ENCODE measurements around the gene TRNT1. TPM values are rescaled to one million over a fixed set of nuclear protein-coding genes. Genes with fewer than 3 reads are reported as not detected.
A peak's percentile ranks its signal among the peaks of the same experiment; 100 is the strongest.

TRNT1 gene
- 16.9 and 23.6 TPM in 2 replicates for total RNA-seq (2014; rRNA removed; shearing (Covaris generic))

- peak; percentile 95 for DNase-seq (ENCODE audit: low spot score)
Measured at GRCh38 chr3:3126477-3127431, at the start of gene TRNT1. TRNT1 (plus strand) TSS chr3:3126940; CDS start chr3:3129041, 2,101 bp downstream.

DNA sequence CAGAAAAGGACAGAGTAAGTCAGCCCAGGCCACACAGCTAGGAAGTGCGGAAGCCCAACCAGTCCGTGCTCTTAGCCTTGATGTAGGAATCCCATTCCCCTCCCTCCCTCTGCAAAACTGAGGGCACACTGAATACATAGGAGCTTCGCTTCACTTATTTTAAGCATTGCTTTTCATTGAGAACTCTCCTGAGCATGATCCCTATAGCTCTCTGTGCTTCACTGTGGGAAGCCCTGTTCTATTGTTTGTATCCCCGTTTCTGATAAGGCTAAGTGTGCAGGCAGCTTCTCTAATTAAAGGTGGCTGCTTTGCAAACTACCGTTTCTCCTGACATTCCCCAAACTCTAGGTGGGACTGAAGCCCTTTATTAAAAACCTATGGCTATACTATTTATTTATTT lies 46.4 kb upstream of the TRNT1 start:
- DNase-seq (ENCODE audit: low spot score), result no peak

- DNase-seq (ENCODE audit: low spot score), result no peak
Measured at GRCh38 chr3:3081381-3082233, 45.1 kb upstream of the TRNT1 start.

GRCh38 chr3:3082234-3082924 lies 44.4 kb upstream of the TRNT1 start:
- no peak for DNase-seq (ENCODE audit: low spot score)

DNA sequence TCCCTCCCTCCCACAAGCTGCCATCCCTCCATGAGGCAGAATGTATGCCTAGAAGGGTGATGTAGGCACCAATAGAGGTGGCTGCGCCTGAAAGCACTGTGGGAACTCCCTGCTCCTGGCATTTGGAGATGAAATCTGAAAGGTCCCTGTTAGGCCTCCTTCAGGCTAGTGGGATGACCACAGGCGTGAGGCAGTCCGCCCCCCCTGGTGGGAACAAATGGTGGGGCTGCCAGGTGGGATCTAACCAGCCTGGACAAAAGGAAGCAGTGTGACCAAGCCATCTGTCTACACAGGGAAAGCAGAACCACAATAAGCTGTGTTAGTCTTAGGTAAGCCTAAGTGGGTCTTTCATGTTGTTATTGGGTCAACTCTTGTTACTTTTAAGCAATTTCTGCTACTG lies 41.9 kb upstream of the TRNT1 start:
- DNase-seq (ENCODE audit: low spot score), result no peak

- DNase-seq (ENCODE audit: low spot score), result no peak
Measured at GRCh38 chr3:3085782-3086181, 41.0 kb upstream of the TRNT1 start.

- no peak for DNase-seq (ENCODE audit: low spot score)
Measured at GRCh38 chr3:3086239-3086638, 40.5 kb upstream of the TRNT1 start.

DNA sequence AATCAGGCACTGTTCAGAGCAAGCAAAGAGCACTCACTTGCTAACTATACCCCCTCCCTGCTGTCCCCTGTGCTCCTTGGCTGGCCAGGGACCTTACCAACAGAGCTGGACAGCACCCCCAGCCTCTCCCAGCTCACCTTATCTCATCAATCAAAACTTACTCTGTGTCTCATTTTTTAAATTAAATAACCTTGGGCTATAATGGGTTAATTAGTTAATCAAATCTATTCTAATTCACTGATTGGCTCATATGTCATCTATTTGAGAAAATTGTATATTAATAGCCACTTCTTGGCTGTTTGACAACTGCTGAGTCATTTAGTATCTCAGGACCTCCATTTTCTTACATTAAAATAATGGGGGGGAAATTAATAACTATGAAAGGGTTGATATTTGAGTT lies 39.5 kb upstream of the TRNT1 start:
- DNase-seq (ENCODE audit: low spot score), result no peak

GRCh38 chr3:3087716-3088465 lies 38.8 kb upstream of the TRNT1 start:
- no peak for DNase-seq (ENCODE audit: low spot score)

GRCh38 chr3:3089017-3089416 lies 37.7 kb upstream of the TRNT1 start:
- no peak for DNase-seq (ENCODE audit: low spot score)

DNA sequence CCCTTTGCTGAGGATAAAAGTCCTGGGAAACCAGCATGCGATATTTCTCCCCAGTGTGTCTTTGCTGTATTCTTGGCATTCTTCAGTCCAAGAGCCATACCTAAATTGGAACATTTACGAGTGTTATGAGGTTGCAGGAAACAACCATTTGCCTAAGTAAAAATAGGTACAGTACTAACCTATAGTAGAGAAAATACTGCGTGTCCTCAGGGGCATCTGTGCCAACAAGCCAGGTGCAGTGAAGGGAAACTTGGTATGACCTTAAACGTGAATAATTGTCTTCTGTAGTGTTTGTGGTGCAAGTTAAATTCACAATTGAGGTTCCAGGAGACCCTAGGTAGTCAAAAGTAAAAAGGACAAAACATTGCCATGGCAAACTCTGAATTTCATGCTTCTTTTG lies 28.8 kb upstream of the TRNT1 start:
- no peak for DNase-seq (ENCODE audit: low spot score)

GRCh38 chr3:3101660-3102458 lies 24.9 kb upstream of the TRNT1 start:
- DNase-seq (ENCODE audit: low spot score), result no peak

DNA sequence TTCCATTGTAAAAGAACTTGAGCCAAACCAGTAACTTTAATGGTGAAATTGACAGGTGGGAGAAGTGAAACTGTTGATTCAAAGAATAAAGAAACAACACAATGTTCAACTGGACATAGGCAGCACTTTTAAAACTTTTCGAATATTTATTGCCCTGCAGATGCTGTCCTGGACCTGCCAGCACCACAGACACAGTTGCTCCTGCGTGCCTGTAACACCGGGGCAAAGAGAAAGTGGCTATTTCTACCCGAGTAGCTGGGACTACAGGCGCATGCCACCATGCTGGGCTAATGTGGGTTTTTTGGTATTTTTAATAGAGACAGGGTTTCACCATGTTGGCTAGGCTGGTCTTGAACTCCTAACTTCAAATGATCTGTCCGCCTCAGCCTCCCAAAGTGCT lies 24.0 kb upstream of the TRNT1 start:
- no peak for DNase-seq (ENCODE audit: low spot score)

GRCh38 chr3:3105246-3105645 lies 21.5 kb upstream of the TRNT1 start:
- DNase-seq (ENCODE audit: low spot score), result no peak

DNA sequence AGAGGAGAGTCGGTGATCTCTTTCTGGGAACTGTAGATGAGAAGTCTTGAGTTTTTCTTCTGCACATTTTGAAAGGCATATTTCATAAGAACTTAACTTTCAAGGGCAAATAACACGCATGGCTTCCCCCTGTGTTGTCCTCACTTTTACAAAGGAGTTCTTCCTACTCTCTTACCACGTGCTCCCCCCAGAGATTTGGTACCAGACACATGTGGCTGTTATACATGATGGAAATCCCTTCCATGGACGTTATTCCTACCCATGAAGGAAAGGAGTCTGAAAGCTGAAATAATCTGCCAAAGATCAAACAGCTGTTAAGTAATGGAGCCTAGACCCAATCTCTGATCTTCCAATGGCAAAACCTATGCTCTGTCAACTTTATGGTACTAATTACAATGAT lies 20.9 kb upstream of the TRNT1 start:
- no peak for DNase-seq (ENCODE audit: low spot score)

- DNase-seq (ENCODE audit: low spot score), result no peak
Measured at GRCh38 chr3:3107181-3107580, 19.6 kb upstream of the TRNT1 start.

DNA sequence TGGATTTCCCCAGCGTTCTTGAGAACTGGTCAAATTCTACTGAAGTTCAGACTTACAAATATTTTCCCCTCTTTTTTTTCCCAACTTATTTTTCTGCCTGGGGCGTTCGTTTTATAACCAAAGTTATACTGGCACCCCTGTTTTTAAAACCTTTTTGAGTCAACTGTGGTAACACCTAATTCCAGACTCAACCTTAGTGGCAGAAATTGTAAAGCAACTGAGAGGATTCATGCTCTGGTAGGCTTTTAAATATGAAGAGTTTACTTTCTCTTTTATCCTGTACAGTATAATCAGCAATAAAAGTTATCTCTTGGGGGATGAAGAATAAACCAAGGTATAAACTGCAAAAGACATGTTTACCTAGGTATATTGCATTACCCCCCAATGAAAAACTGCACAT lies 18.9 kb upstream of the TRNT1 start:
- no peak for DNase-seq (ENCODE audit: low spot score)

DNA sequence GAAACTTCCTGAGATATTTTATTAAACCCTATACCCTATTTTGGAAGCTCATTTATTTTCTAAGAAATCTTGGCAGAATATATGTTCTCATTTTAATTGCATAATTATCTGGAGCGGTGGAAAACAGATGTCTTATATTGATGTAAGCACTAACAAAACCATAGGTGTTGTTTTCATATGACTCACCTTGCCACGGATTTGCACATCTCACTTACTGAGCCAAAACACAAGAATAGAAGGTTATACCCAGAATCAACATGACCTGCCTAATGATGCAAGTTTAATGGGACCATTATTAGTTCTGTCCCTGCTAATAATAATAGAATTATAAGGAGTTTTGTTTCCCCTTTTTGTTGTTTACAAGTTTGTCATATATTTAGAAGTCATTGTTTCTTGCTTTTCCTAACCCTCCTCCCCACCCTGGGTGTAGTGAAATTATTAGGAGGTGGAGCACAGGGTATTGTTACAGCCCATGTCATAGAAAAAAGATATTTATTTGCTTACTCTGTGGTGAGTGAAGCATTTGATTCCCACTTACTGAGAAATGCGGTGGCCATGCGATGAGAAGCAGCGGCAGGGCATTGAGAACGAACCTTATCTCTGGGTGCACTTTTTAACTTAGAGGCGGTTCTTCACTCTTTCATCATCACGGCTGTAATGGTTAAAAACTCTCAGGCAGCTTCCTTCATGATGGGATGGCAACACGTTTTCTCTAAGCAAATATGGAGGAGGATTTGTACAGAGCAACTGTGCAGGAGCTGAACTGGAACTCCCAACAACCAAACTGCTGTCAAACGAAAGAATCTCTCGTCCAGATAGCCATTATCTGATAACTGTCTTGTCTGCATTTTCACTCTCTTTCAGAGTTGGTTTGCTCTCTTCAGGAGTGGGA lies 17.1 kb upstream of the TRNT1 start:
- no peak for DNase-seq (ENCODE audit: low spot score)

- DNase-seq (ENCODE audit: low spot score), result peak; percentile 44
Measured at GRCh38 chr3:3110299-3110630, 16.5 kb upstream of the TRNT1 start, which contains the start of gene IL5RA. IL5RA (minus strand) TSS chr3:3110374; CDS start chr3:3104984, 5,390 bp downstream.

Data from H4 (cell line).